HCT116 (cell line): ENCODE data around the gene S100A10. TPM values are rescaled to one million over a fixed set of nuclear protein-coding genes. Genes with fewer than 3 reads are reported as not detected.

Experiments
- ATAC-seq: fragments of 200-7000 bp; cut with Tn5 transposase; 2 replicates; pipeline ENCODE4 v1.9.1; 2020; ENCODE audit warnings: mild to moderate bottlenecking, moderate library complexity
- BruUV-seq: library from RNA; stranded (reverse); fragments of 400-500 nt; replicated peaks from 2 replicates; lab custom pipeline; 2021; lab: Mats Ljungman, UMichigan
- CTCF ChIA-PET: fragments of 300-600 bp; sonication (Branson Sonifier 250); formaldehyde crosslinking; loops from one replicate; lab custom pipeline; 2021; ENCODE audit warnings: antibody characterized with exemption; lab: Charles Lee
- POLR2A ChIA-PET: fragments of 300-600, 350-600 bp; sonication (Branson Sonifier 250); formaldehyde crosslinking; loops from one replicate; lab custom pipeline; 2021; ENCODE audit warnings: antibody characterized with exemption; lab: Charles Lee
- RAD21 ChIA-PET, 2 experiments: fragments of 300-600 bp; sonication (Branson Sonifier 250); formaldehyde crosslinking; loops; one replicate each; lab custom pipeline; 2023; ENCODE audit warnings: low total read pairs in 2 of 2; ENCODE audit not compliant: uncharacterized antibody in 2 of 2, unreplicated experiment in 2 of 2, low non-redundant PET in 1 of 2; lab: Charles Lee
- DNase-seq: peaks from one replicate; pipeline ENCODE4 v3.0.0-alpha.2; 2010; ENCODE audit warnings: low read depth, low spot score
- H2AFZ ChIP-seq: fragments of 200-600 bp; shearing (Covaris generic), sonication (generic); 2 replicates; pipeline ENCODE4 v1.6.1; 2017; ENCODE audit warnings: low read depth, mixed run types, mixed read lengths, antibody characterized with exemption, low read length; ENCODE audit not compliant: poor library complexity, severe bottlenecking
- H3K27ac ChIP-seq: 2 replicates; pipeline ENCODE4 v1.5.1; 2012; ENCODE audit warnings: low read depth, low read length
- H3K27me3 ChIP-seq: fragments of 200-600 bp; sonication (generic); 2 replicates; pipeline ENCODE4 v1.6.1; 2016; ENCODE audit warnings: mixed run types, low read length, mixed read lengths; ENCODE audit not compliant: insufficient read depth
- H3K36me3 ChIP-seq, 2 experiments: fragments of 200-500 bp in 1 of 2; fragments of 200-600 bp in 1 of 2; sonication (Bioruptor generic) in 1 of 2; sonication (generic) in 1 of 2; 2 replicates each; pipeline versions ENCODE4 v1.5.1 to v1.6.1; 2014 to 2016; ENCODE audit warnings: low read length in 2 of 2, inconsistent platforms in 1 of 2, mixed read lengths in 1 of 2, mixed run types in 1 of 2; ENCODE audit not compliant: insufficient read depth in 2 of 2, control insufficient read depth in 1 of 2
- H3K4me1 ChIP-seq, 2 experiments: fragments of 200-600 bp in 1 of 2; sonication (generic) in 1 of 2; 2 replicates each; pipeline versions ENCODE4 v1.5.1 to v1.6.1; 2012 to 2017; ENCODE audit warnings: low read length in 2 of 2, inconsistent platforms in 1 of 2, mild to moderate bottlenecking in 1 of 2, mixed read lengths in 1 of 2, mixed run types in 1 of 2, moderate library complexity in 1 of 2; ENCODE audit not compliant: insufficient read depth in 2 of 2, control insufficient read depth in 1 of 2
- H3K4me2 ChIP-seq: fragments of 200-600 bp; sonication (generic); 2 replicates; pipeline ENCODE4 v1.6.1; 2017; ENCODE audit warnings: mixed run types, low read length, mixed read lengths
- H3K4me3 ChIP-seq, 2 experiments: fragments of 200-600 bp in 1 of 2; sonication (generic) in 1 of 2; replicated peaks in 1 of 2; 2 replicates each; pipeline ENCODE4 v1.5.1; 2011 to 2016; ENCODE audit warnings: low read length in 2 of 2, control low read depth in 1 of 2, low read depth in 1 of 2, mild to moderate bottlenecking in 1 of 2, mixed read lengths in 1 of 2, mixed run types in 1 of 2
- H3K79me2 ChIP-seq: fragments of 200-600 bp; sonication (generic); 2 replicates; pipeline ENCODE4 v1.6.1; 2017; ENCODE audit warnings: mild to moderate bottlenecking, mixed run types, low read length, moderate library complexity, mixed read lengths; ENCODE audit not compliant: insufficient read depth
- H3K9ac ChIP-seq: fragments of 200-600 bp; sonication (generic); 2 replicates; pipeline ENCODE4 v1.6.1; 2016; ENCODE audit warnings: low read length, mixed read lengths
- H3K9me2 ChIP-seq: fragments of 200-600 bp; sonication (generic), shearing (Covaris generic); 2 replicates; pipeline ENCODE4 v1.6.1; 2017; ENCODE audit warnings: mixed run types, mild to moderate bottlenecking, moderate library complexity; ENCODE audit not compliant: insufficient read depth
- H3K9me3 ChIP-seq, 2 experiments: fragments of 200-500 bp in 1 of 2; fragments of 200-600 bp in 1 of 2; sonication (Bioruptor generic) in 1 of 2; sonication (generic) in 1 of 2; 2 replicates each; pipeline ENCODE4 v1.6.1; 2014 to 2017; ENCODE audit warnings: low read length in 2 of 2, mixed read lengths in 2 of 2, inconsistent platforms in 1 of 2, low read depth in 1 of 2, mild to moderate bottlenecking in 1 of 2, mixed run types in 1 of 2, moderate library complexity in 1 of 2; ENCODE audit not compliant: control insufficient read depth in 1 of 2, insufficient read depth in 1 of 2
- H4K20me1 ChIP-seq: fragments of 200-600 bp; sonication (generic), shearing (Covaris generic); 2 replicates; pipeline ENCODE4 v1.6.1; 2017; ENCODE audit warnings: mixed run types, mild to moderate bottlenecking, moderate library complexity; ENCODE audit not compliant: insufficient read depth
- CBX3 ChIP-seq: IDR thresholded peaks from 2 replicates; pipeline ENCODE4 v1.6.1; 2012; ENCODE audit warnings: low read depth
- CEBPB ChIP-seq: IDR thresholded peaks from 2 replicates; pipeline ENCODE4 v1.6.1; 2012; ENCODE audit warnings: low read depth
- EGR1 ChIP-seq: IDR thresholded peaks from 2 replicates; pipeline ENCODE4 v1.6.1; 2012; ENCODE audit warnings: low read depth
- EZH2phosphoT487 ChIP-seq: fragments of 200-600 bp; IDR thresholded peaks from 2 replicates; pipeline ENCODE4 v1.6.1; 2018; ENCODE audit warnings: antibody characterized with exemption, borderline replicate concordance
- FOSL1 ChIP-seq: IDR thresholded peaks from 2 replicates; pipeline ENCODE4 v1.6.1; 2012; ENCODE audit warnings: low read depth
- SRF ChIP-seq: IDR thresholded peaks from 2 replicates; pipeline ENCODE4 v1.6.1; 2012; ENCODE audit warnings: low read depth
- TCF7L2 ChIP-seq: IDR thresholded peaks from 2 replicates; pipeline ENCODE4 v1.7.0; 2011; ENCODE audit warnings: borderline replicate concordance, inconsistent platforms; ENCODE audit not compliant: insufficient read depth, insufficient read length; ENCODE audit errors: extremely low read depth
- YY1 ChIP-seq: IDR thresholded peaks from 2 replicates; pipeline ENCODE4 v1.6.1; 2011; ENCODE audit warnings: low read length, low read depth, moderate library complexity, mild to moderate bottlenecking; ENCODE audit not compliant: insufficient replicate concordance; ENCODE audit errors: extremely low read depth
- ZFX ChIP-seq: fragments of 450-650 bp; IDR thresholded peaks from 2 replicates; pipeline ENCODE4 v1.6.1; 2017
- ZNF274 ChIP-seq: fragments of 200-500 bp; sonication (Bioruptor generic); IDR thresholded peaks from 2 replicates; pipeline ENCODE4 v1.6.1; 2014; ENCODE audit warnings: mild to moderate bottlenecking, low read depth, low read length, inconsistent platforms
- intact Hi-C: fragments of 100-400 bp; cut with micrococcal nuclease; formaldehyde crosslinking; loops from 2 replicates; pipeline ENCODE4 v1.10.0; 2022
- total RNA-seq: library from RNA; stranded (reverse); gene quantifications from one replicate; pipeline ENCODE4 v1.2.1, GENCODE V29; 2021; ENCODE audit not compliant: unreplicated experiment
- TF ChIP-seq, protein P1 (sequence below): IDR thresholded peaks from 2 replicates; pipeline ENCODE4 v1.6.1; 2012; ENCODE audit warnings: low read depth
- TF ChIP-seq, protein P2 (sequence below): IDR thresholded peaks from 2 replicates; pipeline ENCODE4 v1.6.1; 2012
- TF ChIP-seq, protein P3 (sequence below), 3 experiments: fragments of 200-600 bp in 1 of 3; sonication (generic) in 1 of 3; IDR thresholded peaks in 2 of 3; conservative IDR thresholded peaks in 1 of 3; 2 replicates each; pipeline ENCODE4 v1.5.1; 2012 to 2017; ENCODE audit warnings: low read depth in 2 of 3, low read length in 2 of 3, antibody characterized with exemption in 1 of 3, borderline replicate concordance in 1 of 3, control low read depth in 1 of 3, mild to moderate bottlenecking in 1 of 3, mixed read lengths in 1 of 3, mixed run types in 1 of 3, moderate library complexity in 1 of 3; ENCODE audit not compliant: insufficient read depth in 1 of 3
- TF ChIP-seq, protein P4 (sequence below): IDR thresholded peaks from 2 replicates; pipeline ENCODE4 v1.6.1; 2012

The S100A10 gene
- total RNA-seq, 1 experiment from 2014 or later = 340 TPM

DNA sequence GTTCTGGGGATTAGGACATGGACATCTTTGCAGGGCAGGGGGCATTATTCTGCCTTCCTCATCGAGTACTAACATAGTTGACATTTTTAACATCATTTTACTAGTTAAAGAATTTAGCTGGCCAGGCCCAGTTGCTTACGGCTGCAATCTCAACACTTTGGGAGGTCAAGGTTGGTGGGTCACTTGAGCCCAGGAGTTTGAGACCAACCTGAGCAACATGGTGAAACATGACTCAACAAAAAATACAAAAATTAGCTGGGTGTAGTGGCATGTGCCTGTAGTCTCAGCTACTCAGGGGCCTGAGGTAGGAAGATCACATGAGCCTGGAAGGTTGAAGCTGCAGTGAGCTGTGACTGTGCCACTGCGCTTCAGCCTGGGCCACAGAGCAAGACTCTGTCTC is 54.5 kb downstream of the S100A10 start (continued):
- TF ChIP-seq TCF7L2 (no peak), FOSL1 (no peak), ZNF274 (no peak), EZH2phosphoT487 (no peak), ZFX (no peak)
- TF ChIP-seq, protein P1, sequence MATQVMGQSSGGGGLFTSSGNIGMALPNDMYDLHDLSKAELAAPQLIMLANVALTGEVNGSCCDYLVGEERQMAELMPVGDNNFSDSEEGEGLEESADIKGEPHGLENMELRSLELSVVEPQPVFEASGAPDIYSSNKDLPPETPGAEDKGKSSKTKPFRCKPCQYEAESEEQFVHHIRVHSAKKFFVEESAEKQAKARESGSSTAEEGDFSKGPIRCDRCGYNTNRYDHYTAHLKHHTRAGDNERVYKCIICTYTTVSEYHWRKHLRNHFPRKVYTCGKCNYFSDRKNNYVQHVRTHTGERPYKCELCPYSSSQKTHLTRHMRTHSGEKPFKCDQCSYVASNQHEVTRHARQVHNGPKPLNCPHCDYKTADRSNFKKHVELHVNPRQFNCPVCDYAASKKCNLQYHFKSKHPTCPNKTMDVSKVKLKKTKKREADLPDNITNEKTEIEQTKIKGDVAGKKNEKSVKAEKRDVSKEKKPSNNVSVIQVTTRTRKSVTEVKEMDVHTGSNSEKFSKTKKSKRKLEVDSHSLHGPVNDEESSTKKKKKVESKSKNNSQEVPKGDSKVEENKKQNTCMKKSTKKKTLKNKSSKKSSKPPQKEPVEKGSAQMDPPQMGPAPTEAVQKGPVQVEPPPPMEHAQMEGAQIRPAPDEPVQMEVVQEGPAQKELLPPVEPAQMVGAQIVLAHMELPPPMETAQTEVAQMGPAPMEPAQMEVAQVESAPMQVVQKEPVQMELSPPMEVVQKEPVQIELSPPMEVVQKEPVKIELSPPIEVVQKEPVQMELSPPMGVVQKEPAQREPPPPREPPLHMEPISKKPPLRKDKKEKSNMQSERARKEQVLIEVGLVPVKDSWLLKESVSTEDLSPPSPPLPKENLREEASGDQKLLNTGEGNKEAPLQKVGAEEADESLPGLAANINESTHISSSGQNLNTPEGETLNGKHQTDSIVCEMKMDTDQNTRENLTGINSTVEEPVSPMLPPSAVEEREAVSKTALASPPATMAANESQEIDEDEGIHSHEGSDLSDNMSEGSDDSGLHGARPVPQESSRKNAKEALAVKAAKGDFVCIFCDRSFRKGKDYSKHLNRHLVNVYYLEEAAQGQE = no peak
- TF ChIP-seq, protein P2, sequence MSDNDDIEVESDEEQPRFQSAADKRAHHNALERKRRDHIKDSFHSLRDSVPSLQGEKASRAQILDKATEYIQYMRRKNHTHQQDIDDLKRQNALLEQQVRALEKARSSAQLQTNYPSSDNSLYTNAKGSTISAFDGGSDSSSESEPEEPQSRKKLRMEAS = no peak
- TF ChIP-seq, all 23 proteins: peak for 0

DNA sequence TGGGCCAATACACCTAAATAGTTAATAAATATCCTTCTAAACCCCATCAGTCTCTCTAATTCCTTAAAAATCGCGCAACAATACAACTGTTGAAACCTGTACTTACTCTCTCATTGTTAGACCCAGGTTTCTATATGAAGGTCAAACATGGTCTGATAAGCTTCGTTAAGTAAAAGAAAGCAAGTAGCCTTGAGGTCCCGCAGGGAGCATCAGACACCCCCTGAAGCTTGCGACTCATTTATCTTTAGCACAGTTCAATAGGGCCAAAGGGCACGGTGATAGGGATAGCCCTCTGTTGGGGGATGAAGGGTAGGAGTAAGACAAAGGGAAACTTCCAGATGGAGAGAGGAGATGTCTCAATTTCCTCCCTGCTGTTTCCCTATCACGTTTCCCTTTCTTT is 57.0 kb downstream of the S100A10 start:
- Histone ChIP-seq H3K36me3 (no peaks in the 10 kb centered on the region), H3K4me1 (peaks cover 0 to 12% of the 10 kb centered on the region in 2 experiments; a peak in 2 of 4 replicates), H3K4me3 (no peak overlapping the region), H3K9me3 (no peaks in the 10 kb centered on the region), H3K9ac (no peak overlapping the region), H3K9me2 (no peaks in the 10 kb centered on the region), H2AFZ (peak overlapping the region; percentile 12), H3K27ac (no peak overlapping the region), H3K27me3 (no peaks in the 10 kb centered on the region), H3K79me2 (no peaks in the 10 kb centered on the region), H4K20me1 (no peaks in the 10 kb centered on the region), H3K4me2 (no peak overlapping the region)
- intact Hi-C loops = no loop called here
- ATAC-seq (no peak), DNase-seq (no peak)
- RAD21 ChIA-PET = no interaction called here
- POLR2A ChIA-PET = no interaction called here
- BruUV-seq = no TSS peak
- CTCF ChIA-PET = interaction anchor here (0.8 to 5.9 kb wide), 5 partner anchors 8 to 112 kb away, joined by 3 to 140 read pairs (median 18); no protein-coding TSS in a partner anchor
- TF ChIP-seq YY1 = no peak
- TF ChIP-seq FOSL1 = no peak
- no peak for TF ChIP-seq ZFX
- TF ChIP-seq, protein P1 = no peak
- no peak for TF ChIP-seq EZH2phosphoT487
- TF ChIP-seq CEBPB = no peak
- TF ChIP-seq EGR1 = no peak
- TF ChIP-seq, protein P3, sequence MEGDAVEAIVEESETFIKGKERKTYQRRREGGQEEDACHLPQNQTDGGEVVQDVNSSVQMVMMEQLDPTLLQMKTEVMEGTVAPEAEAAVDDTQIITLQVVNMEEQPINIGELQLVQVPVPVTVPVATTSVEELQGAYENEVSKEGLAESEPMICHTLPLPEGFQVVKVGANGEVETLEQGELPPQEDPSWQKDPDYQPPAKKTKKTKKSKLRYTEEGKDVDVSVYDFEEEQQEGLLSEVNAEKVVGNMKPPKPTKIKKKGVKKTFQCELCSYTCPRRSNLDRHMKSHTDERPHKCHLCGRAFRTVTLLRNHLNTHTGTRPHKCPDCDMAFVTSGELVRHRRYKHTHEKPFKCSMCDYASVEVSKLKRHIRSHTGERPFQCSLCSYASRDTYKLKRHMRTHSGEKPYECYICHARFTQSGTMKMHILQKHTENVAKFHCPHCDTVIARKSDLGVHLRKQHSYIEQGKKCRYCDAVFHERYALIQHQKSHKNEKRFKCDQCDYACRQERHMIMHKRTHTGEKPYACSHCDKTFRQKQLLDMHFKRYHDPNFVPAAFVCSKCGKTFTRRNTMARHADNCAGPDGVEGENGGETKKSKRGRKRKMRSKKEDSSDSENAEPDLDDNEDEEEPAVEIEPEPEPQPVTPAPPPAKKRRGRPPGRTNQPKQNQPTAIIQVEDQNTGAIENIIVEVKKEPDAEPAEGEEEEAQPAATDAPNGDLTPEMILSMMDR (IDR thresholded peaks at IDR 0.05 in 2 of 3, conservative IDR thresholded peaks at IDR 0.05 in 1 of 3; ENCODE audit: borderline replicate concordance in 1 of 3, insufficient read depth in 1 of 3, low read depth in 2 of 3, low read length in 2 of 3) = no peak
- no peak for TF ChIP-seq SRF
- TF ChIP-seq CBX3 = no peak
- TF ChIP-seq ZNF274 = no peak
- TF ChIP-seq, protein P4, sequence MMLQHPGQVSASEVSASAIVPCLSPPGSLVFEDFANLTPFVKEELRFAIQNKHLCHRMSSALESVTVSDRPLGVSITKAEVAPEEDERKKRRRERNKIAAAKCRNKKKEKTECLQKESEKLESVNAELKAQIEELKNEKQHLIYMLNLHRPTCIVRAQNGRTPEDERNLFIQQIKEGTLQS = no peak
